OCI-LY3 (cell line): ENCODE results near the gene HECW1.

Experiments used
- H2AFZ ChIP-seq: fragments of 200-600, 300-600 bp; shearing (Covaris generic); 2 replicates; pipeline ENCODE4 v1.6.0; 2014; ENCODE audit warnings: antibody characterized with exemption, low read depth, low read length
- H3K27ac ChIP-seq: fragments of 200-600, 300-600 bp; sonication (generic); 2 replicates; pipeline ENCODE4 v1.5.1; 2014; ENCODE audit warnings: mild to moderate bottlenecking, low read length, moderate library complexity, mixed read lengths
- H3K27me3 ChIP-seq: fragments of 200-600, 300-600 bp; sonication (generic); 2 replicates; pipeline ENCODE4 v1.6.1; 2014; ENCODE audit warnings: low read depth, low read length, mixed read lengths
- H3K36me3 ChIP-seq: fragments of 200-600, 300-600 bp; sonication (generic); replicated peaks from 2 replicates; pipeline ENCODE3; 2014; ENCODE audit warnings: low read depth, low read length, mixed read lengths
- H3K4me1 ChIP-seq: fragments of 300-600, 200-600 bp; sonication (generic); 2 replicates; pipeline ENCODE4 v1.6.1; 2014; ENCODE audit warnings: low read length, mixed read lengths
- H3K4me2 ChIP-seq: fragments of 200-600, 300-600 bp; sonication (generic); 2 replicates; pipeline ENCODE4 v1.6.1; 2014; ENCODE audit warnings: low read length, mixed read lengths
- H3K4me3 ChIP-seq: fragments of 300-600, 200-600 bp; sonication (generic); 2 replicates; pipeline ENCODE4 v1.5.1; 2014; ENCODE audit warnings: antibody characterized with exemption, mild to moderate bottlenecking, low read length, moderate library complexity
- H3K79me2 ChIP-seq: fragments of 300-600, 200-600 bp; shearing (Covaris generic); 2 replicates; pipeline ENCODE4 v1.6.1; 2014; ENCODE audit warnings: mild to moderate bottlenecking, low read length, mixed read lengths
- H3K9ac ChIP-seq: fragments of 300-600, 200-600 bp; shearing (Covaris generic); 2 replicates; pipeline ENCODE4 v1.6.0; 2014; ENCODE audit warnings: mild to moderate bottlenecking, low read length, moderate library complexity
- H3K9me3 ChIP-seq: fragments of 200-600, 300-600 bp; shearing (Covaris generic); 2 replicates; pipeline ENCODE4 v1.6.1; 2014; ENCODE audit warnings: low read length, mixed read lengths; ENCODE audit not compliant: insufficient read depth
- H4K20me1 ChIP-seq: fragments of 200-600, 300-600 bp; sonication (generic); 2 replicates; pipeline ENCODE4 v1.6.1; 2016; ENCODE audit warnings: low read length, mixed read lengths; ENCODE audit not compliant: insufficient read depth
- CTCF ChIP-seq: fragments of 200-600, 300-600 bp; sonication (generic); IDR thresholded peaks from 2 replicates; pipeline ENCODE4 v1.5.1; 2014; ENCODE audit warnings: antibody characterized with exemption, low read length, low read depth
- EZH2phosphoT487 ChIP-seq: fragments of 200-600 bp; shearing (Covaris generic); IDR thresholded peaks from 2 replicates; pipeline ENCODE4 v1.6.1; 2018; ENCODE audit warnings: antibody characterized with exemption, mixed run types, low read depth

HECW1 gene

GRCh38 chr7:43296306-43296705 is 183.9 kb downstream of the HECW1 start:
- no peak overlapping the region for H3K9ac ChIP-seq
- H3K79me2 ChIP-seq: no peaks in the 10 kb centered on the region
- peaks cover 6% of the 10 kb centered on the region; the same call in 1 of the 2 replicates for H3K27me3 ChIP-seq
- no peak overlapping the region for H2AFZ ChIP-seq
- no peak overlapping the region for H3K4me3 ChIP-seq
- H3K4me1 ChIP-seq: no peaks in the 10 kb centered on the region
- H3K9me3 ChIP-seq: no peaks in the 10 kb centered on the region
- H3K4me2 ChIP-seq: no peak overlapping the region
- no peak overlapping the region for H3K27ac ChIP-seq
- H3K36me3 ChIP-seq: no peaks in the 10 kb centered on the region
- no peaks in the 10 kb centered on the region for H4K20me1 ChIP-seq
- TF ChIP-seq EZH2phosphoT487 (no peak), CTCF (no peak)

- no peak for TF ChIP-seq EZH2phosphoT487
- no peak for TF ChIP-seq CTCF
- Histone ChIP-seq H3K4me2 (no peak overlapping the region), H3K36me3 (no peaks in the 10 kb centered on the region), H3K27ac (no peak overlapping the region), H3K27me3 (peaks cover 6% of the 10 kb centered on the region; the same call in 1 of the 2 replicates), H3K9ac (no peak overlapping the region), H4K20me1 (no peaks in the 10 kb centered on the region), H3K79me2 (no peaks in the 10 kb centered on the region), H3K4me3 (no peak overlapping the region), H2AFZ (no peak overlapping the region), H3K9me3 (no peaks in the 10 kb centered on the region), H3K4me1 (no peaks in the 10 kb centered on the region)
Observed at GRCh38 chr7:43298617-43299016, 186.2 kb downstream of the HECW1 start.

- Histone ChIP-seq H3K27me3 (peaks cover 3% of the 10 kb centered on the region; the same call in 1 of the 2 replicates), H3K9ac (no peak overlapping the region), H2AFZ (no peak overlapping the region)
Observed at GRCh38 chr7:43300121-43300520, 187.7 kb downstream of the HECW1 start.

GRCh38 chr7:43302211-43302711 is 189.8 kb downstream of the HECW1 start:
- TF ChIP-seq CTCF (no peak), EZH2phosphoT487 (no peak)
- Histone ChIP-seq H3K27me3 (peaks cover 3% of the 10 kb centered on the region; the same call in 1 of the 2 replicates), H3K9me3 (no peaks in the 10 kb centered on the region), H3K79me2 (no peaks in the 10 kb centered on the region), H4K20me1 (no peaks in the 10 kb centered on the region), H2AFZ (no peak overlapping the region), H3K4me2 (no peak overlapping the region), H3K4me1 (no peaks in the 10 kb centered on the region), H3K4me3 (no peak overlapping the region), H3K9ac (no peak overlapping the region), H3K36me3 (no peaks in the 10 kb centered on the region), H3K27ac (no peak overlapping the region)

More at GRCh38 chr7:43300121-43300520, 187.7 kb downstream of the HECW1 start:
- TF ChIP-seq EZH2phosphoT487 (no peak), CTCF (no peak)
- H3K36me3 ChIP-seq: no peaks in the 10 kb centered on the region
- no peaks in the 10 kb centered on the region for H3K79me2 ChIP-seq
- no peaks in the 10 kb centered on the region for H4K20me1 ChIP-seq
- no peak overlapping the region for H3K4me2 ChIP-seq
- no peak overlapping the region for H3K27ac ChIP-seq
- no peaks in the 10 kb centered on the region for H3K9me3 ChIP-seq
- H3K4me1 ChIP-seq: no peaks in the 10 kb centered on the region
- no peak overlapping the region for H3K4me3 ChIP-seq
